NCI-H2196 (cell line): Measurements from ENCODE around the gene CCBE1.

Source experiments
- DNase-seq: peaks from one replicate; lab custom pipeline; 2025; ENCODE audit not compliant: unreplicated experiment; lab: John Stamatoyannopoulos, UW

The CCBE1 gene

GRCh38 chr18:59502274-59503175 lies 194.7 kb downstream of the CCBE1 start:
- DNase-seq: peak; percentile 7

GRCh38 chr18:59501920-59502273 lies 195.3 kb downstream of the CCBE1 start:
- no peak for DNase-seq

GRCh38 chr18:59500765-59501164 lies 196.5 kb downstream of the CCBE1 start:
- DNase-seq: no peak

DNA sequence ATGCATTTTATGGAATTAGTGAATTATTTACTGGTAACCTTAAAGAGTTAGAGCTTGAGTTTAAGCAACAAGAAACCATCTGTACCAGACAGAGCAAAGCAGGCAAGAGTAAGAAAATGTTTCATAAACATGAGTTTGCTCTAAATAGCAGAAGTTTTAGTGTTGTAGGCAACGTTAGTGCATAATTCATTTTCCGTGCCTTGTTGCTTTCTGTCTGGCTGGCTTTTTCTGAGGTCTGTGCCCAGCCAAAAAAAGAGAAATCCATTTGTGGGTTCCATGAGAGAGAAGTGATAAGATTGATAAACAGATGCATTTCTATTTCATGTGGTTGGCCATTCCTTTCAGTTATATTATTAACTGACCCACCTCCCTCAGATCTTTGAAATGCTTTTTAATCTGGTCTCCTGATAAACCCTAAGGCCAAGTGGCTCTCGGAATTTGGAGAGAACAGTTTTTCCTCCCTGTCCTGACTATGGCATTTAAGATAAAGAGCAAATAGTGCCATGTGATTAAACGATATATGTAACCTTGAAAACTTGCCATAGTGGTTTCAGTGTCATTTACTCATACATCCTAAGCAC lies 198.6 kb downstream of the CCBE1 start:
- DNase-seq: no peak

GRCh38 chr18:59492756-59493421 lies 204.3 kb downstream of the CCBE1 start:
- DNase-seq: no peak

DNA sequence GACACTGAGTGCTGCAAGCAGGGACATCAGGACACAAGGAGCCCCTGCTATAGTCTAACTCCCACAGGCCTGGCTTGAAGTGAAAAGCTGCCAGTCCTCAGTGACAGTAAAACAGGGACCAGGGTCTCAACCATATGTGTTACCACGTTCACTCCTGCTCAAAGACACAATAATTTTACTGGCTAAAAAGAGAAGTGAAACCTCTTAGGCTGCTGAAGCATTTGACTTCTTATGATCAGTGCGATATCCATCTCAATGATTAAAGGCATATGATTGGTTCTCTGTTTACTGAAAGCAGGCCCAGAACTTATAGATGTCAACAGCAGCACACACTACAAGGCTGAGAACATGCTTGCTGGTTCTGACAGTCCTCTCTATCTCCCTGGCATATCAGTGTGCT lies 208.3 kb downstream of the CCBE1 start:
- DNase-seq: no peak

GRCh38 chr18:59485382-59485781 lies 211.8 kb downstream of the CCBE1 start:
- no peak for DNase-seq

DNA sequence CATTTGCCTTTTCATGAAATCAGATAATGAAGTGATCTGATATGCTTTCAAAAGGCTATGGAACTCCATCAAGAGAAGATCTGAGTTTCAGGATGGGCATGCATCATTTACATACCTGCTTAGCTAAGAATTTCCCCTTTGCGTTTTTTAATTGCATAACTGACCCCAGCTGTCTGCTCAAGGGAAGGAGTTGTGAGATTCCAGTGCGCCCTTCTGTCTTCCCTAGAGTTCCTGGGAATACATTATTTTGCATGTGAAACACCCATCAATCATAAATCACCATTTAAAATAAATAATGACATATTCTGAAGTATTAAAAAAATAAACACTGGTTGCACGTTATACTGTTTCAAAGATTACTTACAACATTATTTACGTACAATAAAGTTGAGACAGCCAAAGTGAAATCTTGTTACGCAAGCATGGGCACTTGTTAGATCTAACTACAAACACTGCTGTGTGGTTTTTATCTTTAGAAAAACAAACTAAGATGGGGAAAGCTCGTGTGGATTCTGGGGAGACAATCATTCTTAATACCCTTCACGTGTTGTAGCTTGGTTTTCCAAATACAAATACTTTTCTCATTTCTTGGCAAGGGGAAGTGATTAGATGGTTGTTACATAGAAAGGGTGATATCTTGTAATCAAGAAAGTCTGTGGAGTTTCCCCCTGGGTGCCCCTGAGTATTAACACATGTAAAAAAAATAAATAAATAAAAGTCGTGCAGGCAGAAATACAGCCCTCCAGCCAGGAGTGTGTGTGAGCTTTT lies 212.5 kb downstream of the CCBE1 start:
- DNase-seq: no peak

- DNase-seq: no peak
These were observed 213.1 kb downstream of the CCBE1 start for GRCh38 chr18:59484131-59484530.

- no peak for DNase-seq
These were observed 215.8 kb downstream of the CCBE1 start for GRCh38 chr18:59481436-59481835.

- DNase-seq: no peak
These were observed 217.4 kb downstream of the CCBE1 start for GRCh38 chr18:59479776-59480175.

DNA sequence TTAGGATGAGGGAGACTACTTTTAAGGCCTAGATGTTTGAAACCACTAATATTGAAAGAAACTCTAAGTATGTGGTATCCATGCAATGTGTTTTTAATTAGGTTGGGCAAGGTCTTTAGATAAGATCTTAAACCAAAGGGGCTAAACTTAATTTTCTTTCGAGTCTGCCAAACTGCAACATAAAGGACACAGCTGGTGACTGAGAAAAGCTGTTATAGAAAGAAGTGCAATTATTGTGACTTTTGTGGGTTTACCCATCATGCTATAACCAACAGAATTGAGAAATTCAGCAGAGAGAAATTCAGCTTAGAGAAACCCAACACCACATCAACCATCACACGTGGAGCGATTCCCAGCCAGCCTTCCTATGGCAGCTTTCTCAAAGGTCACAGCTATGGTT lies 218.6 kb downstream of the CCBE1 start:
- no peak for DNase-seq

DNA sequence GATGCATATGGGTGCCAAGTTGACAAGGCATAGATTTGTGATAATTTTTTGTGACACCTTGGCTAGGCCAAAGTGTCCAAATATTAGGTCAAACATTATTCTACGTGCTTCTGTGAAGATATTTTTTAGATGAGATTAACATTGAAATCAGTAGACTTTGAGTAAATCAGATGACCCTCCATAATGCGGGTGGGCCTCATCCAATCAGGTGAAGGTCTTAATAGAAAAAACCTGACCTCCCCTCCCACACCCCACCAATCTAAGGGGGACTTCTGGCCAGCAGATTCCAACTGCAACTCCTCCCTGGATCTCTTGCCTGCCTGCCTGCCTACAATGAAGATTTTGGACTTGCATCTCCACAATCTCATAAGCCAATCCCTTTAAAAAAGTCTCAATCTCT lies 219.4 kb downstream of the CCBE1 start:
- no peak for DNase-seq

GRCh38 chr18:59470561-59471121 lies 226.6 kb downstream of the CCBE1 start:
- no peak for DNase-seq

DNA sequence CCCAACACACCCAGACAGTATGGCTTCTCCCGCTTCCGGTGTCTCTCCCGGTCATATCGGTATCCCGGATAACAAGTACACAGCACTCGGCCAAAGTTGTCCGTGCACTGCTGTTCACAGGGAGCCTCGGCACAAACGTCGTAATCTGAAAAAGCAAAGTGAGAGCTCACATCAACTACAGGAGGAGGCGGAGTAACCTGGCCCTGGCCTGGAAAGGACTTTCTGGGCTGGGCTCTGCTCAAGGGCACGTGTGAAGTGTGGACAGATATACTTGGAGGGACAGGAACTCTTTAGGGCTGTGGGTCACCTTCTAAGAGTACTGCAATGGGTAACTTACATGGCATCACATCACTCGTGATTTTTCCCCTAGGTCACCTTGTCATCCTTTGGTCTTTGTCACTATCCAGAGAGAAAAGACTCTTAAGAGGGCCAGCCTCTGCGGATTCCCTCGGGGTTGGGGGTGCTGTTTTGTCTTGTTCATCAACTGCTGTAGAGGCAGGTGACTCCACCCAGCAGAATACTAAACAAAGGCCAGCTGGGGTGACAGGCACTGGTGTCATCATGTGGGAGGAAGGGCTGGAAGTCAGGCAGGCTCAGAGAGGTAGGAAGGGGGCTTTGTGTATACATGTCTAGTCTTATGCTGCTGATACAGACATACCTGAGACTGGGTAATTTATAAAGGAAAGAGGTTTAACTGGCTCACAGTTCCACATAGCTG lies 227.6 kb downstream of the CCBE1 start:
- DNase-seq: no peak

DNA sequence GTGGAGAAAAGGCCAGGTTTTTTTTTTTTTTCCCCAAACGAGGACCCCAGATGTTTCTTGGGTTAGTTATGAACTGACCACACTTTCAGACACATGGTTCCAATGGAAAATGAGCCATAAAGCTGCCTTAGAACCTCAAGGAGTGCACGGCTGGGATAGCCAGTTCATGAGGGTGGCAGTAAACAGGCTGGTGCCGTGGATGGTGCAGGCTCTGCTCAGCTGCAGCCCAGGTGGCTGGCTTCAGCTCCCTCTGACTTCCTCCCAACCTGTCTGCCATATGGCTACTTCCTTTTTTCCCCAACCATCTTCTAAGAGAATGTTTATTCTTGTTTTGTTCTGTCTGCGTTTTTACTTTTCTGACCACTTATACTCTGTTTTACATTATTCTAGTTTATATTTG lies 228.4 kb downstream of the CCBE1 start:
- no peak for DNase-seq

DNA sequence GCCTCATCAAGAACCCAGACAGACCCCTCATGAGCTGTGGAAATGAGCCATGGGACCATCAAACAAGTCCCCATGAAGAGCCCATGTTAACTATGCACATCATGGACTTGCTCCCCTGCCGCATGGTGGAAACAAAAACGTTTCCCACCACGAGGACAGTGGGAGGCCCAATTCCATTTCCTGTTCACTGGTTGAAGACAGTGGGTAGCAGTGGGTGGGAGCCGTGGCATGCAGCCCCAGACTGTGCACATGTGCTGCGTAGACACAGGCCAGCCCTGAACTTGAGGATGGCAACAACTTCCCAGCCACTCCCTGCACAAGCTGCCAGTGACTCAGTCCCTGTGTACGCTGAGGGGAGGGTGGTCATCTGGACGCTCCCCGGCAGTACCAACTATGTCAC lies 229.7 kb downstream of the CCBE1 start:
- no peak for DNase-seq

DNA sequence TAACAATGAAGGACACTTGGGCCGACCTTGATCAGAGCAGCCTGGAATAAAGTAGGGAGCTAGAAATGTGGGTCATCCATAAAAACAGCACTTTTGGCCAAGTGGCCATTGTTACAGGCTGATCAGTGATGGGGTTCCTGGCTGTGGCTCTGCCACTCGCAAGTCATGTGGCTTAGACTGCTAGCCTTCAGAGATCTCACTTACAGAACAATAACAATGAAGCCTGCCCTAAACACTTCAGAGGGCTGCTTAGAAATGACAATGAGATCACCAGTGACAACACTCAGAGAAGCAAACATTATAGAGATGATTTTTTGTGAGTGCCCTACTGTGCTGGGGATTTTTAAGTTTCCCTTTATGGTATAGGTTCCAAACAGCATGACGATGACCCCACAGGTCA lies 230.2 kb downstream of the CCBE1 start:
- no peak for DNase-seq

GRCh38 chr18:59464486-59464885 lies 232.7 kb downstream of the CCBE1 start:
- no peak for DNase-seq

DNA sequence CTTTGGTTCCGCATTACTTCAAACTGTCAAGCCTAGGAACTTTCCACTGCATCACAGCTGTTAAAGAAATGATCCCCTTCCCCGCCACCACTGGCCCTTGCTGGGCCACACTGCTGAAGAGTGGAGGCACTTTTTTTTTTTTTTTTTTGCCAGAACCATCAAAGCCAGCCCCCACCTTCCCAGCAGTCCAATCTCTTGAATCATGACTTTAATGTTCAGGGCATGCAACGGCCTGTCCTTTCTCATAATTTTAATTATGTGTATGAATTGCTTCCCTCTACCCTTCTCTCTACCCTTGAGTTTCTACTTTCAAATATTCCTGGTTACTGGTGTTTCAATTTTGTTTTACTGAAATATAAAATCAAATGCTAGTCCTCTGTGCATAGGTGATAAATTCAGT lies 236.1 kb downstream of the CCBE1 start:
- no peak for DNase-seq

DNA sequence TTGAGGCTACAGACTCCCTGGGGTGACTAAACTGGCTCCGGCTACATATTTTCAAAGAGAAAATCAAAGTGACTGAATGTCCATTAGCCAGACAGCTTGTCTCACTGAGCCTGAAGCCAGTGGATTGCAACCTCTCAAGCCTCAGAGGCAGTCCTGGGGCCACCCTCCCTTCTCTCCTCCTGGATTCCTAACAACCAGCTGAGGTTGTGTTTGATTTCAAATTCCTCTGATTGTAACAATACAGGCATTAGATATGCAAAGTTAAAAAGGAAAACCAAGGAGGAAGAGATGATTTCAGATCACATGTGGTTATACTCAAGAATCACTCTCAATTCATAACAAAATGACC lies 237.2 kb downstream of the CCBE1 start:
- DNase-seq: peak; percentile 9
